Right kidney (tissue), 9 donors: ENCODE results near the gene RUFY1.
A peak's percentile ranks its signal among the peaks of the same experiment; 100 is the strongest.
"Not testable (repeated sequence)": the region's sequence is repeated elsewhere in the genome, so short reads cannot be mapped to it uniquely, and the experiment has no call there.

Source experiments
- DNase-seq: peaks from one replicate; pipeline ENCODE4 v3.0.0-alpha.2; 2016
- long read RNA-seq, 8 donors: transcript quantifications; one replicate each; lab custom pipeline, GENCODE V29; 2026

RUFY1 gene, protein sequence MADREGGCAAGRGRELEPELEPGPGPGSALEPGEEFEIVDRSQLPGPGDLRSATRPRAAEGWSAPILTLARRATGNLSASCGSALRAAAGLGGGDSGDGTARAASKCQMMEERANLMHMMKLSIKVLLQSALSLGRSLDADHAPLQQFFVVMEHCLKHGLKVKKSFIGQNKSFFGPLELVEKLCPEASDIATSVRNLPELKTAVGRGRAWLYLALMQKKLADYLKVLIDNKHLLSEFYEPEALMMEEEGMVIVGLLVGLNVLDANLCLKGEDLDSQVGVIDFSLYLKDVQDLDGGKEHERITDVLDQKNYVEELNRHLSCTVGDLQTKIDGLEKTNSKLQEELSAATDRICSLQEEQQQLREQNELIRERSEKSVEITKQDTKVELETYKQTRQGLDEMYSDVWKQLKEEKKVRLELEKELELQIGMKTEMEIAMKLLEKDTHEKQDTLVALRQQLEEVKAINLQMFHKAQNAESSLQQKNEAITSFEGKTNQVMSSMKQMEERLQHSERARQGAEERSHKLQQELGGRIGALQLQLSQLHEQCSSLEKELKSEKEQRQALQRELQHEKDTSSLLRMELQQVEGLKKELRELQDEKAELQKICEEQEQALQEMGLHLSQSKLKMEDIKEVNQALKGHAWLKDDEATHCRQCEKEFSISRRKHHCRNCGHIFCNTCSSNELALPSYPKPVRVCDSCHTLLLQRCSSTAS
- long read RNA-seq, donor 1, partial matches to known transcripts, result 181 of 196 reads
- long read RNA-seq, donor 1, other reads (novel, unspliced or antisense), result 10 of 196 reads
- long read RNA-seq, donor 2, partial matches to known transcripts, result 0 of 3 reads
- long read RNA-seq, donor 2, other reads (novel, unspliced or antisense), result 0 of 3 reads
- long read RNA-seq, donor 3, partial matches to known transcripts, result 103 of 105 reads
- long read RNA-seq, donor 3, other reads (novel, unspliced or antisense), result 0 of 105 reads
- long read RNA-seq, donor 4, partial matches to known transcripts, result 240 of 252 reads
- long read RNA-seq, donor 4, other reads (novel, unspliced or antisense), result 6 of 252 reads
- long read RNA-seq, donor 5, transcript RUFY1-204 (17 exons, 2,642 nt), result major isoform, 5 of 238 reads
- long read RNA-seq, donor 5, partial matches to known transcripts, result 197 of 238 reads
- long read RNA-seq, donor 5, other reads (novel, unspliced or antisense), result 30 of 238 reads
- long read RNA-seq, donor 6, partial matches to known transcripts, result 140 of 161 reads
- long read RNA-seq, donor 6, other reads (novel, unspliced or antisense), result 16 of 161 reads
- long read RNA-seq, donor 7, partial matches to known transcripts, result 365 of 397 reads
- long read RNA-seq, donor 7, other reads (novel, unspliced or antisense), result 24 of 397 reads
- long read RNA-seq, donor 8, partial matches to known transcripts, result 184 of 196 reads
- long read RNA-seq, donor 8, other reads (novel, unspliced or antisense), result 5 of 196 reads

DNA sequence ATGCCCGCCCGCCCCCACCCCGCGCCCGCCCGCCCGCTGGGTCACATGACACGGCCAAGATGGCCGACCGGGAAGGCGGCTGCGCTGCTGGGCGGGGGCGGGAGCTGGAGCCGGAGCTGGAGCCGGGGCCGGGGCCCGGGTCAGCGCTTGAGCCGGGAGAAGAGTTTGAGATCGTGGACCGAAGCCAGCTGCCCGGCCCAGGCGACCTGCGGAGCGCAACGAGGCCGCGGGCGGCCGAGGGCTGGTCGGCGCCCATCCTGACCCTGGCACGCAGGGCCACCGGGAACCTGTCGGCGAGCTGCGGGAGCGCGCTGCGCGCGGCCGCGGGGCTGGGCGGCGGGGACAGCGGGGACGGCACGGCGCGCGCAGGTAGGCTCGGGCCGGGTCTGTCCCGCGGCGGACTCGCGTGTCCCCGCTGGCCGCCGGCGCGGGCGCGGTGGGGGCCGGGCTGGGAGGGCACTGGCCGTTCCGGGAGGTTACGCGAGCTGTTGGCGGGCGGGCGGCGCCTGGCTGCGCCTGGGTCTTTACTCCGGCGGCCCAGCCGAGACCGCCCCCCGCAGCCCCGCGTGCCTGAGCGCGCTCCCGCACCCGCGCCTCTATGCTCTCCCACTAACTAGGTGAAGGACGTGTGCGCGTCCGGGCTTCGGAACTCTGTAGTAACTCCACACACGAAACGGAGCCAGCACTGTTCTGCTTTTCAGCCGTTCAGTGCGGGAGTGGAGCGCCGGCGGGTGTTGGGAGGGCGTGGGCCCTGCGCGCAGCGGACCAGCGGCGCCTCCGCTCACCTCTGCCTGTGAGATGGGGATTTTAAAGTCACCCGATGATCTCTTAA lies at the start of gene RUFY1:
Gene RUFY1, plus strand, starts transcription at position 44 of the 832 bp plus-strand sequence. Its CDS starts 16 bp downstream, at position 60.
- peak; percentile 94 for DNase-seq

DNA sequence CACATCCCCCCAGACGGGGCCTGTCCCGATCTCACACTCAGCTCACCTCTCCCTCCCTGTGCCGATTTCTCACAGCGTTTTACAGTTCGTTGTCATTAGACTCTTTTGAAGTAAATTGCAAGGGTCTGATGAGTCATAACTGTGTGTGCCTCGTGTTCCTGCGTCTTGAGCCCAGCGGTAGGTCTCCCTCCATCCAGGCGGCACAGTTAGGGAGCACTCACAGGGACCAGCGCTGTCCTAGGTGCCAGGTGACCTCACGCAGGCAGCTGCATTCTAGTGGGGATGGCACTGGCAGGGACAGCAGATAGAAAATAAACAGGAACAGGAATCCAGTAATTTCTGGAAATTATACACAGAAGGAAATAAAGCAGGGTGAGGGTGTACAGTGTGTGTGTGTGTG lies 48.4 kb upstream of the RUFY1 start:
- not testable (repeated sequence) for DNase-seq

DNA sequence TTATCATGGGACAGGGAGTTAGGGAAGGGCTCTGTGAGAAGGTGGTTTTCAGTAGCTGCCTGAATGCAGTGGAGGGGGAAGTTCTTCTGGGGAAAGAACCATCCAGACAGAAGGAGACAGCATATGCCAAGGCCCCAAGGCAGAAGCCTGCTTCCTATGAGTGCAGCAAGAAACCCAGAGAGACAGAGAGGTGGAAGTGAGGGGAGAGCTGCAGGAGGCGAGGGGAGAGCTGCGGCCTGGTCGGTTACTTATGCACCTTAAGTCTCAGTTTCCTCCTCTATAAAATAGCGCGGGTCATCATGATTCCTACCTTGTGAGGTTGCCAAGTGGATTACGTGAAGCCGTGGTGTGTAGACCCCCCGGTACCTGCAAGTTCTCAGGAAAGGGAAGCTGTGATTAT lies 47.9 kb upstream of the RUFY1 start:
- DNase-seq, result not testable (repeated sequence)

DNA sequence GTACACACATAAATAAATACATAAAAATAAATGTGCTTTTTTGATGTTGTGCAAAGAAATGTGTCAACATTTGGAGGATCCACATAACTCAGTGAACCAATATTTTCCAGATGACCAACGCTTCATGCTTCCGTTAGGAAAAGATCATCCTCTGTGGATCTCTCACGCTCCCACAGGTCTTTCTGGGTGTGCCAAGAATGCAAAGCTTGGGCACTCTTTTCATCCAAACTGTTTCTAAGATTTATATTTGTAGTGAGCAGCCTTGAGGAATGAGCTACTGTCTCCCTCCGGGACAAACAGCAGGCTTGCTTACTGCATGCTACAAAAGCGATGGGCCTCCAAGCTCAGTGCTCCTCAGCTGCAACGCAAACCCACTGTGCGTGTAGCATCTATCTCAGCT lies 46.2 kb upstream of the RUFY1 start:
- DNase-seq, result no peak

DNA sequence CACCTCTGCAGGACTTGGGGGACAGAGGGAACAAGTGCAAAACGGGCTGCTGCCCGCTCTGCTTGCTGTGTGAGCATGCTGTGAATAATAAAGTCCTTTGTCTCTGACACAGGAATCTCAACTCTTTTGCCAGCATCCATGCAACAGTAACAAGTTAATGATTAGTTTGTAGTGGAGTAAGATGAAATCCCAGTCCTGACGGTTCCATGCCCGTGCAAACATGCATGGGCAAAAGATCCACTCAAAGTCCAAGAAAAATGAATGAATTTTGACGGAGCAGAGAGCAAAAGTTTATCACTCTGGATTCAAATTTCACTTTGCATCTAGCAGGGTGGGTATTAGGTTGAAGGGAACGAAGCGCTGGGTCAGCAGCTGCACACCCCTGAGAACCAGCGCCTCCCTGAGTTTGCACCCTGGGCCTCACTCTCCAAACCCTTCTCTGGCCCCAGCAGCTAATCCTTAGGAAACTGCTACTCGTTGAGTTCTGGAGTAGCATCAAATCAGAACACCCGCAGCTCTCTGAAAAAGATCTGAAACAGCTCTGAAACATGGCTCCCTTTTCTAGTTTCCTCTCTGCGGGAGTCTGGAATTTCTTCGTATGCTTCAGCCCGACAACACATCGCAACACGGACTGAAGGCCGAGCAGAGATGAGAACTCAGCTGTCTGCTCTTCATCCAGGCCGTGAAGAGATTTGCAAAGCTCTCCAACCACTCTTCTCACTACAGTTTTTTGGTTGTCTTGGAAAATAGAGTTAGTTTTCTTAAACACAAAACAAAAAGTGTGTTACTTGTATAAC lies 45.6 kb upstream of the RUFY1 start:
- DNase-seq, result no peak

DNA sequence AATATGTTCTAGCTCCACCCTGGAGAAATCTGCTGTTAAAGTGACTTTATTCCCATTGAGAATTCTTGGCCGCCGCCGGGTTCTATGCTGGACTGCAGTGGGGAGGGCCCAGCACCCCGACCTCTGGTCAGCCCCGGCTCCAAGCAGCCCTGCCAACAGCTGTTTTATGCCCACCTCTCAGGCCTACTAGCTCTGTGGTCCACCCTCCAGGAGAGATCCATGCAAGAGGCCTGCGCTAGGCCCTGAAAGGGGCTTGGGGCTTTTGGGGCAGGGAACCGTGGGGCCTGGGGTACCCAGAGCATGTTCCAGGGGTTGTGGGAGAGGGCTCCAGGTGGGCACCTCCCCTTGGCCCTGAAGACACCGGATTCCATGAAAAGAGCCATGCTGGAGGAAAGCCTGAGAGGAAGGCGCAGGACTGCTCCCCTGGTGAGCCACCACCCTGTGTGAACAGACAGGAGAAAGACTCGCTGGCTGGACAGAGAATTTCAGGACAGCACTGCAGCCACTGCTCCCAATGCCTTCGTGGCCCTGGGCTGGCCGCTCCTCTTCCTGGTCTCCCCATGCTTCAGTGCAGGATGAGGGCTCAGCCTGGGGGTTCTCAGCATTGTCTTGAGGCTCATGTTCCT lies 44.6 kb upstream of the RUFY1 start:
- DNase-seq, result no peak

DNA sequence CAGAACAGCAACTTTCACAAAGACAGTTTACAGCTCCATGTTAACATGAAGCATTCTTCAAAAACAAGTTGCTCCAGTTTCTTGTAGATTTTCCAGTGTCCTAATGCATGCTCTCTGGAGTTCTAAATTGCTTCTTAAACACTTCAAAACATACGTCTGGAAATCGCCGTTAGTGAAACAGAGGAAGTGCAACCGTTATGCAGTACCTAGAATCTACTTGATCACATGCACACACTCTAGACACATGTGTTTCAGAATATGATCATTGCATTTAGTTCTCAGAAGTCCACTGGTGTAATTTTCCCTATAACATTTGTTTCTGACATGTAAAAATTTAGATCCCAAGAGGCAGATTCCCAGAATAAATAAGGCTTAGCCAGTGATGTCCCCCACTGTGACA lies 41.1 kb upstream of the RUFY1 start:
- no peak for DNase-seq

DNA sequence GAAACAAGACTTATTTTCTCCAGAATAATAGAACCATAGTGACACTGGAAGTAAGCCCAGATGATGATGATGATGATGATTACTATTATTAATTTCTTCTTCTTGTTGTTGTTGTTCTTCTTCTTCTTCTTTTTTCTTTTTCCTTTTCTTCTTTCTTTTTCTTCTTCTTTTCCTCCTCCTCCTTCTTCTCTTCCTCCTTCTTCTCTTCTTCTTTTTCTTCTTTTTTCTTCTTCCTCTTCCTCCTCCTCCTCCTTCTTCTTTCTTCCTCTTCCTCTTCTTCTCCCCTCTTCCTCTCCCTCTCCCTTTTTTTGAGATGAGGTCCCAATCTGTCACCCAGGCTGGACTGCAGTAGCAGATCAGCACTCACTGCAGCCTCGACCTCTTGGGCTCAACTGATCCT lies 40.5 kb upstream of the RUFY1 start:
- DNase-seq, result no peak

DNA sequence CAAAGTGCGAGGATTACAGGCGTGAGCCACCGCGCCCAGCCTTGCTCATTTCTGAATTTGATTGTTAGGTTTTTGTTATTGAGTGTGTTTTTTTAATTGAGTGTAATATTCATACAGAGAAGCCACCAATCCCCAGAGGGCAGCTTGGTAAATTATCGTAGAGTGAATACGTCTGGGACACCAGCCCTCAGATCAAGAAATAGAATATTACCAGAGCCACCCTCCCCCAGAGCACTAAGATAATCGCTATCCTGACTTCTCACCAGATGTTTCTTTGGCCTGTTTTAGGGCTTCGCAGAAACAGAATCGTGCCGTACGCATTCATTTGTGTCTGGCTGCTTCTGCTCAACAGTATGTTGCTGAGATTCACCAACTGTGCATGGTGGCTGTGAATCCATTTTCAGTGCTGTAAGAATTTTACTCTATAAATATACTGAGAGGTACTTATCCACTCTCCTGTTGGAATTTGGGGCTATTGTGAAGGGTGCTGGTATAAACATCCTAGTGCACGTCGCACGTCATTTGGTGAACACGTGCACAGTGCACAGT lies 37.8 kb upstream of the RUFY1 start:
- DNase-seq, result no peak

DNA sequence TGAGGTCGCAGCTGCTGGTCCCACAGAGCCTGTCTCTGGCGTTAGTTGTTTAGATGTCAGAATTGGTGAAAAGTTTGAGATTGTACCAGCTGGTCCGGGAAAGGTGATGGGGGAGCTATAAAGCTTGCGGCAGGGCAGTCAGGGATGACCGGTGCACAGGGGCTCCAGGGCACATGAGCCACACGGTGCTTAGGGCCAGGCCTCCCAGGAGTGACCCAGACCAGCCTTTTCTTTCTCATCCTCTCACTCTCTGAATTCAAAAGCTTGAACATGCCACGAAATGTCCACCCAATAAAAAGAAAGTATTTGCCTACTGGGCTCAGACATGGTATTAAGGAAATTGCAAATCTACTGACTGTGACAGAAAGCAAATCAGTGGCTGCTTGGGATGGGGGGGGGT lies 34.9 kb upstream of the RUFY1 start:
- DNase-seq, result not testable (repeated sequence)

DNA sequence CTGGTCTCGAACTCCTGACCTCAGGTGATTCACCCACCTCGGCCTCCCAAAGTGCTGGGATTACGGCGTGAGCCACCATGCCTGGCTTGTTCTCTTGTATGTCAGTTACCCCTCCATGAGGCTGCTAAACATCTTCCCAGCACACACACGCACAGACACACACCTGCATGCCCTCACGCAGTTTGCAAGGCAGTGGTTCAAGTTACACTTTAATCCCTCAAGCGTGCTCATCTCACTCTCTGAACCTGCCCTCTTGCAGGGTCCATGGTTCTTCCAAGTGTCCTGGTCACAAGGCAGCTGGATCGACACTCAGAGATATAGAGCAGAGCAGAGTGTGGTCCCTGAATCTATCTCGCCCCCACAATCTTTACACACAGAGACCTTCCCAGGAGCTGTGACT lies 34.1 kb upstream of the RUFY1 start:
- peak; percentile 26 for DNase-seq

DNA sequence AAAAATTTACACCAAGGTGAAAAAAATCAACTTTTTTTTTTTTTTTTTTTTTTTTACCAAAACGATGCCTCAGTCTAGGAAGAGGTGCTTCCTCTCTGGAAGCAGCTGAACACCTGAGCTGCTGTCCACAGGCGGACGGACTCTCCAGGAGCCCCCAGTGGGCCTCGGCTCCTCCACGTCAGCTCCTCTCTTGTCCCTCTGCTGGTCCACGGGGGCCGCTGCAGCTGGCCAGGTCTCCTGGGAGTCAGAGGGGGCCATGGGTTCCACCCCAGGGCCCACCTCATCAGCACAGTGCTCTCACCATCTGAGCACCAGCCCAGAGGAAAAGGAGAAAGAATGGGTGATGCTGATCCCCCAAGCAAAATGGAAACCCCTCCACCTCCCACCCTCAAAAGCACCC lies 32.6 kb upstream of the RUFY1 start:
- DNase-seq, result not testable (repeated sequence)

DNA sequence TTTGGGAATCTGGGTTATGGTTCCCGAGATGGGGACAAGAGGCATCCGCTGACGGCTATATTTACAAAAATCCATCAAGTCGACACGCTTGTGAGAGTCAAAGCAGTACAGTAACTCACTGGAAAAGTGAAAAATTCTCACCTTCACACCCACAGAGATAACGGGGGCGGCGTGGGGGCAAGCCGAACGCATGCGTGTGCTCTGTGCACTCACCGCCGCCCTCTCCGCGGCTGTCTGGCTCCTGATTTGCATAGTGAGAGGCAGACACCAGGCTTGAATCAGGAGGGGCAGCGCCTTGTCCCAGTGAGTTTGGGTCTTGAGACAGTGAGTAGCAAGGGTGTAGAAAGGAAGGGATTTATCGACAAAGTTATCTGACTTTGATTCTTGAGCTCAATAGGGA lies 32.0 kb upstream of the RUFY1 start:
- not testable (repeated sequence) for DNase-seq

DNA sequence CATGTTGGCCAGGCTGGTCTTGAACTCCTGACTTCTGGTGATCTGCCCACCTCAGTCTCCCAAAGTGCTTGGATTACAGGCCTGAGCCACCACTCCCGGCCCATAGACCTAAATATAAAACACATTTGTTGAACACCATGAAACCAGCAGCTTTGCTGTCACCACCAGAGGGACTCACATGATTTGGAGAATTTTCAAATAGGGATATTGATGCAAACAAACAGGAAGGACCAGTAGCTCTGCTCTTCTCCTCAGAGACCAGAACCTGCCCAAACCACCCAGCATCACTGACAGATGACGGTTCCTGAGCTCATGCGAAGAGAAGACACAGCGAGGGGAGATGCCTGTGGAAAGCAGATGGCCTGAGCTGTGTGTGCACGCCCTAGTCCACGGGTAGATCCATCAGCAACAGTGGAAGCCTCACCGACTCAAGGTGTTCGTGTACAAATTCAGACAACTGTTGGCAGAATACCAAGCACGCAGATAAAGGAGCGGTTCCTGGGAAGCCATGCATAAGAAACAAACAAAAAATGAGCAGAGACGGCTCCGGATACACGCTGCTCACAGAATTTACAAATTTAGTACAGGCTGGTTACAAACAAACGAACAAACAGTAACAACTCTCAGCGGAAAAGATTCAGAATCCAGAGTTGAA lies 30.8 kb upstream of the RUFY1 start:
- DNase-seq, result not testable (repeated sequence)

DNA sequence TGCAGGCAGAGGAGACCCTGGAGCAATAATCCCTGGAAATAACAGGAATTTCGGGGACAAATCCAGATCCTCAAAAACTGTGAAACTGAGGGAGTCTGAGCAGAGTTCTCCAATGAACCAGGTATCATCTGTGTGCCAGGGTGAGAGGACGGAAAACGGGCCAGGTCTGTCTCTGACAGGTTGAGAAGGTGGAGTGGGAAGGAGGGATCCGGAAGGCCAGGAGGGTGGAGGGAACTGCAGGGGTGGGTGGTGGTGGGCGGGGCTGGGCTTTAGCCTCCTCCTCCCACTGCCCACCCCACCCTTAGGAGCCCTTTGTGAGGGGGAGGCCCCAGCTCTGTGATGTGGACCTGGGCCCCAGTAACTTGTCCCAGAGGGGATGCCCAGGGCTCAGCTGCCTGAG lies 28.2 kb upstream of the RUFY1 start:
- not testable (repeated sequence) for DNase-seq

DNA sequence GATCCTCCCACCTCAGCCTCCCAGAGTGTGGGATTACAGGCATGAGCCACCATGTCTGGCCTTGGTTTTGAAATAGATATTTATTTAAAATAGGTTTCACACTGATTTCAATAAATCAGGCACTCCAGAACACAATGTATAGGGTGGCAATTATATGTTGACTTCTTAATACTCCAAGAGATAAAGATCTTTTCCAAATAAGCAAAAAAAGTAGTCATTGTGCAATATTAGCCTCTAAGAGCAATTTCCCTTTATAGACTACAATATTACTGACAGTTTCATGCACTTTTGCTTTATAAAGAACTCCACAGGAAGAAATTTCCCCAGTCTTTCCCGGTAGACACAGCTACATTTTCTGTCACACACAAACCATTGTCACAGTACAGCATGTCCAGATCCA lies 23.4 kb upstream of the RUFY1 start:
- DNase-seq, result no peak

DNA sequence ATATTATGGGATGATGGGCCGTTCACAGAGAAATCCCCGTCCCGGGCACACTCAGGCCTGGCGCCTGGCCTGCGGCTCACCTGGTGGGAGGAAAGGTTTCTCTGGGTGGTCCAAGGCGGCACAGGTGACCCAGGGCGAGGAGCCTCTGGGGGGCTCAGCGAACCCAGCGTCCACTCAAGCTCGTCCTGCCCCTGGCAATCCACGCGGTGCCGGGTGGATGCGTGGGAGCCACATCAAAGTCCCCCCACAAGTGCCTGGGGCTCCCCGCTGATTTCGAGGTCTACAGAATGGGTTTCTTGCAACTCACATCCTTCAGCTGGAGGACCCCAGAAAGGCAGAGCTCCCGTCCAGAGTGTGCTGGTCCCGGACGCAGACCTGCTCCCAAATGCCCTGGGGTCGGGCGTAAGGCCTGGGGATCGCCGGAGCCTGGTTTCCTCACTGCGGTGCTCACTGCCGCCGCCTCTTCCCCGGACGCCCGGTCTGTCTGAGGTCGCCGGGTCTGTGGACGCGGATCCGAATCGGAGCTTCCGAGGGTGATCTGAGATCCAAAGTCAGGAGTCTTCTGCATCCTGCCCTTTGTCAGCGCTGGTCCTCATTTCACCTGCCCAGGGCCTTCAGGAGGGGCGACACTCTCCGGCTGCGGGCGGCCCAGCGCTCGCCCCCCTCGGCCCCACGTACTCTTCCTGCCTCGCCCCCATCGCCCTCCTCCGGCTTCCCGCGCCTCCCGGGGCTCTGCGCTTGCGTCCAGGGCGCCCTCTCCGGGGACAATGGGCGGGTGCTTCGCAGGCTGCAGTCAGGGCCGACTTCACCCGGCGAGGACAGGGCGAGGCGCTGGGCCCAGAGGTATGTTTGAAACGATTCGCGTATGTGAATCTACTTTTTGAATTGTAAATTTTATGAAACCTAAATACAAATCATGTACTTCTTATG lies 20.0 kb upstream of the RUFY1 start:
- peak; percentile 77 for DNase-seq

DNA sequence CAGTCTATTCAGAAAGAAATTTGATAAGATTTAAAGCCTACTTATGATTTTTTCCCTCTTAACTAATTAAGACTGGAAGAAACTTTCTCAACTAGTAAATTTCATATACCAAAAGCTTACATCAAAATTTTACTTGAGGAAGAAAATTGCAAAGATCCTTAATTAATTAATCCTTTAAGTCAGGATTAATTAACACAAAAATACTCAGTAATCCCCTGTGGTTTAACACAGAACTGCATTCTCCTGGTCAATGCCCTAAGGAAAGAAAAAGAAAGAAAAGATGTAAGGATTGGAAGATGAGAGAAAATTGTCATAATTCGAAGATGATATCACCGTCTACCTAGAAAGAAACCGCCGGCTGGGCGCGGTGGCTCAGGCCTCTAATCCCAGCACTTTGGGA lies 17.3 kb upstream of the RUFY1 start:
- DNase-seq, result no peak
